ENCODE measurements around the gene COG2. TPM values are rescaled to one million over a fixed set of nuclear protein-coding genes. Genes with fewer than 3 reads are reported as not detected.

COG2 gene
- total RNA-seq, 2 donors from 2014 or later: 20.6 to 22.7 TPM

DNA sequence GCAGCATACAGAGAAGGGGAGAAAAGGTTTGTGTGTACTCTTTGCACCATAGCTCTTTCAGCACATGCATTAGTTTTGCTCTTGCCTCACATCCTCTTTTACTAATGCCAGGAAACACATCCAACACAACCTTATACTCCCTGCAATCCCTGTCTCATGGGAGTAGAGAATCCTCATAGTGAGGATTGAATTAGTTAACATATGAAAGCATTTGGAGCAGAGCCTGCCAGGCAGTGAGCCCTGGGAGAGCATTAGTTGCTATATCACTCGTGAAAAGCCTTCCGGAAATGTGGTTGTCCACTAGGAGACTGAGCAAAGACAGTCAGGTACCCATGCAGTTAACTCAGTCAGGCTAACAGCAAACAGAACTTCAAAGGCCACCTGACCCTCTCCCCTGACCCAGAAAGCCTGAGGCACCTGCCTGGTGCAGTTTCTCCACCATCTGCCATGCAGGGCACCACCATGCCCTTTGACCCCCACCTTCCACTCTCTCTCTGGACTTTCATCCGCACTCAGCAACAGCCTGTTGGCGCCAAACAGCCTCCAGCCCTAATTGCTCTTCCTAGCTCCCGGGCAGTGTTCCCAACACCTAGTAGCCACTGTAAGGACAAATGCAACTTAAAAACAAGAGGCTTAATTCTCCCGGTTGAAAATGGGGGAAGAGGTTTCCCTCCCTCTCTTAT, 86.6 kb downstream of the COG2 start:
- no peak for DNase-seq
- Mint-ChIP-seq H3K27me3 (peaks cover 44% of the 10 kb centered on the region), H3K36me3 (ENCODE audit: low read depth) (no peaks in the 10 kb centered on the region), H3K27ac (no peak overlapping the region), H3K4me1 (no peaks in the 10 kb centered on the region), H3K4me3 (no peak overlapping the region)
- no peaks in the 10 kb centered on the region for H3K9me3 ChIP-seq (ENCODE audit: control insufficient read depth, low read length, poor library complexity, severe bottlenecking)
- ATAC-seq: no peak

DNA sequence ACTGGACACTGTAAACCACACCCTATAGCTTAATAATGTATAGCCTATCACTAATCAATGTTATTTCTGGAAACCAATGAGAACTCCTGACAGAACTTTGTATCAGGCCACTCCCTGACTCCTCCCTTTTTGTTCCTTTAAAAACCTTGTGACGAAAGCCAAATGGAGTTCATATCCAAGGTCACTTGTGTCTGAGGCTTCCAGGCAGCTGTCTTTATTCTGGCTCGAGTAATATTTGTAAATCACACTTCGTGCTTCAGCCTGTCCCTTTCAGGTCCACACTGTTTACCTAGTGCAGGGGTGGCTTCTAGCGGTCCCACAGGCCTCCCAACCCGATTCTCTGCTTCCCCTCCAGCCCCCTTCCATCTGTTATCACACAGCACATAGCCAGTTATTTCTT, 88.7 kb downstream of the COG2 start:
- no peak overlapping the region for H3K27ac Mint-ChIP-seq
- H3K4me1 Mint-ChIP-seq: no peaks in the 10 kb centered on the region
- DNase-seq (no peak), ATAC-seq (no peak)
- H3K9me3 ChIP-seq (ENCODE audit: control insufficient read depth, low read length, poor library complexity, severe bottlenecking): no peaks in the 10 kb centered on the region
- no peaks in the 10 kb centered on the region for H3K36me3 Mint-ChIP-seq (ENCODE audit: low read depth)
- peaks cover 47% of the 10 kb centered on the region for H3K27me3 Mint-ChIP-seq
- H3K4me3 Mint-ChIP-seq: no peak overlapping the region

DNA sequence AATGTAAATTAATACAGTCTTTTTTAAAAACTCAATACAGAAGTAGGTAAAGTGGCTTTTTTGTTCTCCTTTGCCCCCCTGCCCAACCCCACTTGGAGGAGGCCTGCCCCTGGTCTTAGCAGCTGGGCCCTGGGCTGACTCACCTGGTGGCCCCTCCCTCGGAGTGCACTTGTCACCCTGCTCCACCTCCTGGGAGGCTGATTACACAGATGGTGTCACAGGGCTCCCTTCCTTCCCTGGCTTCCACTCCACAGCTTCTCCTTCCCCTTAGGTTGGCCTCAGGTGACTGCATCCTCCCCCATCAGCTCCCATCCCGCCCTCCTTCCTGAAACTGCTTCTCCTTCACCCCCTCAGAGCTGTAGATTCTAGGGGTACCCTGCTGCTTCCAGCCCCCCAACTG, 93.2 kb downstream of the COG2 start:
- Mint-ChIP-seq H3K27me3 (peaks cover 49% of the 10 kb centered on the region), H3K4me3 (no peak overlapping the region), H3K27ac (no peak overlapping the region), H3K4me1 (no peaks in the 10 kb centered on the region), H3K36me3 (ENCODE audit: low read depth) (peaks cover 2% of the 10 kb centered on the region)
- DNase-seq: no peak
- no peak for ATAC-seq
- no peaks in the 10 kb centered on the region for H3K9me3 ChIP-seq (ENCODE audit: control insufficient read depth, low read length, poor library complexity, severe bottlenecking)

DNA sequence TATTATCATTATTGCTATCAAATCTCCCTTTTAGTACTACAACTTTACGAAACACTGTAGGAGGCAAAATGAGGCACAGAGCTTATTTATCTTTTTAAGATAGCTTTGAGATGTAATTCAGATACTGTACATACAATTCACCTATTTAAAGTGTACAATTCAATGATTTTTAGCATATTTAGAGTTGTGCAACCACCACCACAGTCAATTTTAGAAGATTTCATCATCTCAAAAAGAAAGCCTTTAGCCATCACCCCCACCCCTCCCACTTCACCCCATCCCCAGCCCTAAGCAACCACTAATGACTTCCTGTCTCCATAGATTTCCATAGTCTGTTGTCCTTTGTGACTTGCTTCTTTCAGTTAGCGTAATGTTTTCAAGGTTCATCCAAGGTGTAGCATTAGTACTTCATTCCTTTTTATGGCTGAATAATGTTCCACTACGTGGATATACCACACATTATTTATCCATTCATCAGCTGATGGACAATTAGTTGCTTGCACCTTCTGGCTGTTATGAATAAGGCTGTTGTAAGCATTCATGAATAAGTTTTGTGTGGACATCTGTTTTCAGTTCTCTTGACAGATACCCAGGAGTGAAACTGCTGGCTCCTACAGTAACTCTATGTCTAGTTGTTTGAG, 95.5 kb downstream of the COG2 start:
- no peak for ATAC-seq

DNA sequence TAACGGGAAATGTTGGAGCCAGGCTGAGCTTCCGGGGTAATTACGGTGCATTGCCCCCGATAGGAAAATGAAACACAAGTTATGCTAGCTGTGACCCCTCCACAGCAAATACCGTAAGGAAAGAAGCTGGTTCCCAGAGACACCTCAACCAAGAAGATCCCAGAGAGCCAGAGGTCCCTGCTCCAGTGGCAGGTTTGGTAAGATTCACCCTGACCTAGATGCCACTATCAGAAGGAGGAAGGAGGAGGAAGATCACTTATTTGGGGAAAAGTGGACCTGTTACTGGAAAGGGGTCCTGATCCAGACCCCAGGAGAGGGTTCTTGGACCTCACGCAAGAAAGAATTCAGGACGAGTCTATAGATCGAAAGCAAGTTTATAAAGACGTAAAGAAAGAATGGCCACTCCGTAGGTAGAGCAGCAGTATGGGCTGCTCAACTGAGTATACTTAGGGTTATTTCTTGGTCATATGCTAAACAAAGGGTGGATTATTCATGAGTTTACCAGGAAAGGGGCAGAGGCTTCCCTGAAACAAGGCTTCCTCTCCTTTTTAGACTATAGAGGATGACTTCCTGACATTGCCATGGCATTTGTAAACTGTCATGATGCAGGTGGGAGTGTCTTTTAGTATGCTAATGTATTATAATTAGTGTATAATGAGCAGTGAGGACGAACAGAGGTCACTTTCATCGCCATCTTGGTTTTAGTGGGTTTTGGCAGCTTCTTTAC, 97.4 kb downstream of the COG2 start:
- DNase-seq (no peak), ATAC-seq (no peak)
- Mint-ChIP-seq H3K36me3 (ENCODE audit: low read depth) (peaks cover 2% of the 10 kb centered on the region), H3K4me1 (no peaks in the 10 kb centered on the region), H3K4me3 (no peak overlapping the region), H3K27ac (no peak overlapping the region), H3K27me3 (peaks cover 57% of the 10 kb centered on the region)
- H3K9me3 ChIP-seq (ENCODE audit: control insufficient read depth, low read length, poor library complexity, severe bottlenecking): no peaks in the 10 kb centered on the region

More for the DNA sequence above, 95.5 kb downstream of the COG2 start:
- H3K9me3 ChIP-seq (ENCODE audit: control insufficient read depth, low read length, poor library complexity, severe bottlenecking): no peaks in the 10 kb centered on the region
- H3K27ac Mint-ChIP-seq: no peak overlapping the region
- H3K36me3 Mint-ChIP-seq (ENCODE audit: low read depth): peaks cover 2% of the 10 kb centered on the region
- peaks cover 56% of the 10 kb centered on the region for H3K27me3 Mint-ChIP-seq
- no peak overlapping the region for H3K4me3 Mint-ChIP-seq
- no peak for DNase-seq
- H3K4me1 Mint-ChIP-seq: no peaks in the 10 kb centered on the region

Other genes starting within 250 kb of the COG2 start
- not detected for gene PGBD5, start 216.1 kb upstream of the COG2 start, total RNA-seq
- gene AGT, start 71.6 kb downstream of the COG2 start, total RNA-seq: not detected
- not detected for gene CAPN9, start 104.9 kb downstream of the COG2 start, total RNA-seq
- 10 to 100 TPM in 1 of 2 donors, 1 to 10 TPM in 1; 3.7 to 20.6 TPM for gene C1orf198, start 226.0 kb downstream of the COG2 start, total RNA-seq

Measured in T-helper 17 cell (primary cell).